PC-3 (cell line): ENCODE results near the gene LAMA5.

Experiments used
- EZH2 ChIP-seq: fragments of 300-600 bp; sonication (generic); IDR thresholded peaks from one replicate; pipeline ENCODE4 v1.6.1; 2017; ENCODE audit warnings: antibody characterized with exemption, mild to moderate bottlenecking, low read length; ENCODE audit not compliant: unreplicated experiment
- EZH2phosphoT487 ChIP-seq: fragments of 300-600 bp; sonication (generic); IDR thresholded peaks from 2 replicates; pipeline ENCODE4 v1.6.1; 2018; ENCODE audit warnings: mild to moderate bottlenecking, antibody characterized with exemption, low read length, borderline replicate concordance
- TF ChIP-seq, protein P1 (sequence below): fragments of 300-600 bp; sonication (generic); conservative IDR thresholded peaks from 2 replicates; pipeline ENCODE4 v1.5.1; 2017; ENCODE audit warnings: antibody characterized with exemption, low read depth, mild to moderate bottlenecking, low read length

DNA sequence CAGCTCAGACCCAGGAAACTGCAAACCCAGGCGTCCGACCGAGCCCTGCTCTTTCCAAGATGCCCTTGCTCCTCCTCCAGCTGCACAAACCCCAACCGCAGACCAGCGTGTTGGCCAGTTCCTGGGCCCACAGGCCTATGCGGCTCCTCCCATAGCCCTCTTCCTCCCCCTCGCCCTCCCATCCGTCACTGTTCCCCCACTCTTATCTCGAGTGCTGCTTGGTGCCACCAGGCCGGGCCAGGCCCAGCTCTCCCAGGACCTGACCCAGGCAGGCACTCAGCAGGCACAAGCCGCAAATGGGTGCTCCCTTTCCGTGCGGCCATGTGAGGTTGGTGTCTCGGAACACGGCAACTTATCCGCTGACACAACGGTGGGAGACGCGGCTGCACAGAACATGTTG, 35.8 kb downstream of the LAMA5 start:
- TF ChIP-seq, protein P1, sequence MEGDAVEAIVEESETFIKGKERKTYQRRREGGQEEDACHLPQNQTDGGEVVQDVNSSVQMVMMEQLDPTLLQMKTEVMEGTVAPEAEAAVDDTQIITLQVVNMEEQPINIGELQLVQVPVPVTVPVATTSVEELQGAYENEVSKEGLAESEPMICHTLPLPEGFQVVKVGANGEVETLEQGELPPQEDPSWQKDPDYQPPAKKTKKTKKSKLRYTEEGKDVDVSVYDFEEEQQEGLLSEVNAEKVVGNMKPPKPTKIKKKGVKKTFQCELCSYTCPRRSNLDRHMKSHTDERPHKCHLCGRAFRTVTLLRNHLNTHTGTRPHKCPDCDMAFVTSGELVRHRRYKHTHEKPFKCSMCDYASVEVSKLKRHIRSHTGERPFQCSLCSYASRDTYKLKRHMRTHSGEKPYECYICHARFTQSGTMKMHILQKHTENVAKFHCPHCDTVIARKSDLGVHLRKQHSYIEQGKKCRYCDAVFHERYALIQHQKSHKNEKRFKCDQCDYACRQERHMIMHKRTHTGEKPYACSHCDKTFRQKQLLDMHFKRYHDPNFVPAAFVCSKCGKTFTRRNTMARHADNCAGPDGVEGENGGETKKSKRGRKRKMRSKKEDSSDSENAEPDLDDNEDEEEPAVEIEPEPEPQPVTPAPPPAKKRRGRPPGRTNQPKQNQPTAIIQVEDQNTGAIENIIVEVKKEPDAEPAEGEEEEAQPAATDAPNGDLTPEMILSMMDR, result no peak
- no peak for TF ChIP-seq EZH2
- TF ChIP-seq EZH2phosphoT487, result no peak
